ENCODE results near the gene ADGRF4.

GRCh38 chr6:47679322-47679906, 19.0 kb upstream of the ADGRF4 start:
- TF ChIP-seq SUZ12 (IDR thresholded peaks at IDR 0.05) (no peak), TARDBP (IDR thresholded peaks at IDR 0.05) (no peak), SP1 (IDR thresholded peaks at IDR 0.05) (no peak)

All from HEK293T (cell line).